RCC 7860 (cell line): ENCODE measurements around the gene CCDC43.
"Not testable (repeated sequence)": the region's sequence is repeated elsewhere in the genome, so short reads cannot be mapped to it uniquely, and the experiment has no call there.

ENCODE experiments used
- DNase-seq: peaks from one replicate; pipeline ENCODE4 v3.0.0-alpha.2; 2015; ENCODE audit warnings: low spot score
- FAIRE-seq: peaks from 2 replicates; lab custom pipeline; 2012; peaks lifted over from hg19 to GRCh38; lab: Jason Lieb, UNC

Gene CCDC43

GRCh38 chr17:44673893-44674292 lies 15.7 kb downstream of the CCDC43 start:
- DNase-seq (no peak), FAIRE-seq (no peak)

GRCh38 chr17:44672479-44673093 lies 17.0 kb downstream of the CCDC43 start:
- FAIRE-seq (peak; percentile 80), DNase-seq (peak; percentile 44)

- FAIRE-seq: no peak
- DNase-seq: no peak
These were observed 23.6 kb downstream of the CCDC43 start for GRCh38 chr17:44666006-44666405.

GRCh38 chr17:44664867-44665266 lies 24.7 kb downstream of the CCDC43 start:
- FAIRE-seq (no peak), DNase-seq (no peak)

- DNase-seq (no peak), FAIRE-seq (no peak)
These were observed 26.5 kb downstream of the CCDC43 start for GRCh38 chr17:44663095-44663494.

- no peak for FAIRE-seq
These were observed 27.7 kb downstream of the CCDC43 start for GRCh38 chr17:44661835-44662234.

GRCh38 chr17:44655983-44656710 lies 33.4 kb downstream of the CCDC43 start, which contains the start of gene MEIOC:
MEIOC (plus strand) TSS chr17:44656468; CDS start chr17:44656614, 146 bp downstream.
- DNase-seq (no peak), FAIRE-seq (no peak)

More at GRCh38 chr17:44661835-44662234, 27.7 kb downstream of the CCDC43 start:
- DNase-seq: no peak

GRCh38 chr17:44653954-44654353 lies 35.6 kb downstream of the CCDC43 start:
- FAIRE-seq: no peak
- DNase-seq: no peak

- DNase-seq (no peak), FAIRE-seq (no peak)
These were observed 36.2 kb downstream of the CCDC43 start for GRCh38 chr17:44653384-44653783.

GRCh38 chr17:44652727-44653126 lies 36.8 kb downstream of the CCDC43 start:
- DNase-seq (no peak), FAIRE-seq (no peak)

GRCh38 chr17:44651228-44651627 lies 38.3 kb downstream of the CCDC43 start:
- no peak for DNase-seq
- FAIRE-seq: no peak

- FAIRE-seq (no peak), DNase-seq (no peak)
These were observed 40.6 kb downstream of the CCDC43 start for GRCh38 chr17:44648963-44649362.

GRCh38 chr17:44647736-44648135 lies 41.8 kb downstream of the CCDC43 start:
- FAIRE-seq: no peak
- DNase-seq: no peak

GRCh38 chr17:44646280-44646679 lies 43.3 kb downstream of the CCDC43 start:
- DNase-seq (no peak), FAIRE-seq (no peak)

GRCh38 chr17:44645341-44645740 lies 44.2 kb downstream of the CCDC43 start:
- DNase-seq: no peak
- no peak for FAIRE-seq

- FAIRE-seq: no peak
These were observed 46.7 kb downstream of the CCDC43 start for GRCh38 chr17:44642834-44643233.

GRCh38 chr17:44637066-44637465 lies 52.5 kb downstream of the CCDC43 start:
- no peak for FAIRE-seq
- DNase-seq: no peak

More at GRCh38 chr17:44642834-44643233, 46.7 kb downstream of the CCDC43 start:
- DNase-seq: no peak

- DNase-seq (peak; percentile 38), FAIRE-seq (peak; percentile 66)
These were observed 53.0 kb downstream of the CCDC43 start for GRCh38 chr17:44636562-44636961.

- DNase-seq: not testable (repeated sequence)
These were observed 55.2 kb downstream of the CCDC43 start for GRCh38 chr17:44634401-44634800.

GRCh38 chr17:44633998-44634397 lies 55.6 kb downstream of the CCDC43 start:
- FAIRE-seq (no peak), DNase-seq (no peak)

More at GRCh38 chr17:44634401-44634800, 55.2 kb downstream of the CCDC43 start:
- FAIRE-seq: not testable (repeated sequence)

GRCh38 chr17:44630703-44631102 lies 58.9 kb downstream of the CCDC43 start:
- FAIRE-seq (no peak), DNase-seq (no peak)

GRCh38 chr17:44629314-44629713 lies 60.3 kb downstream of the CCDC43 start:
- DNase-seq (no peak), FAIRE-seq (no peak)
